Epidermal melanocyte (primary cell): ENCODE results near the gene CGB8.
"Not testable (repeated sequence)": the region's sequence is repeated elsewhere in the genome, so short reads cannot be mapped to it uniquely, and the experiment has no call there.

ENCODE experiments used
- DNase-seq: peaks from one replicate; pipeline ENCODE4 v3.0.0; 2011; ENCODE audit warnings: low spot score; ENCODE audit not compliant: insufficient read length

Gene CGB8

DNA sequence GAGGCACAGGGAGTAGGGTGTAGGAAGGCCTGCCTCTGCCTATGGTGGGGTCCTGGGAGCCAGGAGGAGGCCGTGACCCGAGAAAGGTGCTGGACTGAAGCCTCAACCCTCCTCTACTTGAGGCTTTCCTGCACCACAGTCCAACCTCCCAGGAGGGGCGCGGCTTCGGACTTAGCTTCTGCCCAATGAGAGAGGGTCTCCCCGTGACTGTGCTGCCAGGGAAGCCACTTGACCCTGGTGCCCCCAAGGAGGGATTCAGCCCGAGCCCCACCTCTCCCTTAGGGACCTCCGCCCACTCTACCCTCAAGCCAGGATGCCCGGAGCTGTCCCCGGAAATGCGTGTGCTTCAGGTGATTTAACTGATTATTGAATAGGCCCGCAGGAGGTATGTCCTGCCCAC lies at the start of gene CGB8:
CGB8 (minus strand) TSS at position 101 of the 400 bp plus-strand sequence. CDS start 372 bp downstream, outside the sequence.
- DNase-seq: not testable (repeated sequence)

DNA sequence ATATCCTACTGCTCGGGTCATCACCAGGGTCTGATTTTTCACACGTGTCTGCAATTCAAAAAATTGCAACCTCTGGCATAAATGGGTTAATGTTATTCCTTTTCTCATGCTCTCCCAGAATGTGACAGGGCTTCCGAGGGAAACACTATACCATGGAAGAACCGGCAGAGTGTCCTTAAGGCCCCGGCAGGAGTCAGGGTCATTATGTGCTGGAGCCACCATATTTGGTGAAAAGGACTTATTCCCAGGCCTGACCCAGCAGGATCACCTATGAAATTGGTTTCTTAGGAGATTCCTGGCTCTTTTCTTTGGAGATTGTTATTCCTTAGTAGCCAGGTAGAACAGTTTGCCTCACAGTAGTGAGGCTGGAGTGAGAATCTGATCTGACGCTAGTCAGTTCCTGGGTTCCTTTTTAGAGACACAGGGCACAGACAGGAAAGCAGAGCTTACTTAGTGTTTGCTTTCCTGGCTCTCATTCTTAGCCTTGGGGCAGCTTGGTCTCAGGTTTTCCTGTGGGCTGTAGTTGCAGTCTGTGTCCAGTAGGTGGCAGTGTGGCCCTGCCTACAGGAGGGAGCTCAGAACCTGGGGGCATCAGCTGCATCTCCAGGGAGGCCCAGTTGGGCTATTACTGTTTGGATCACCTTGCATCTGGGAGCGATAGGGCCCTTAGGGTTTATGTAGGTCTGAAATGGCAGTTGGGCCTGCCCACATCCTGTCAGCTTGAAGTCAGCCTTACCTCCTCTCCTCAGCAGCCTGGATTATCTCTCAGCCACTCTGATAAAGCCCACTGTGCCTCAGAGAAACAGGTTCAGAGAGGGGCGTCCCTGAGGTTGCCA lies 48.8 kb upstream of the CGB8 start:
- DNase-seq: peak; percentile 86

DNA sequence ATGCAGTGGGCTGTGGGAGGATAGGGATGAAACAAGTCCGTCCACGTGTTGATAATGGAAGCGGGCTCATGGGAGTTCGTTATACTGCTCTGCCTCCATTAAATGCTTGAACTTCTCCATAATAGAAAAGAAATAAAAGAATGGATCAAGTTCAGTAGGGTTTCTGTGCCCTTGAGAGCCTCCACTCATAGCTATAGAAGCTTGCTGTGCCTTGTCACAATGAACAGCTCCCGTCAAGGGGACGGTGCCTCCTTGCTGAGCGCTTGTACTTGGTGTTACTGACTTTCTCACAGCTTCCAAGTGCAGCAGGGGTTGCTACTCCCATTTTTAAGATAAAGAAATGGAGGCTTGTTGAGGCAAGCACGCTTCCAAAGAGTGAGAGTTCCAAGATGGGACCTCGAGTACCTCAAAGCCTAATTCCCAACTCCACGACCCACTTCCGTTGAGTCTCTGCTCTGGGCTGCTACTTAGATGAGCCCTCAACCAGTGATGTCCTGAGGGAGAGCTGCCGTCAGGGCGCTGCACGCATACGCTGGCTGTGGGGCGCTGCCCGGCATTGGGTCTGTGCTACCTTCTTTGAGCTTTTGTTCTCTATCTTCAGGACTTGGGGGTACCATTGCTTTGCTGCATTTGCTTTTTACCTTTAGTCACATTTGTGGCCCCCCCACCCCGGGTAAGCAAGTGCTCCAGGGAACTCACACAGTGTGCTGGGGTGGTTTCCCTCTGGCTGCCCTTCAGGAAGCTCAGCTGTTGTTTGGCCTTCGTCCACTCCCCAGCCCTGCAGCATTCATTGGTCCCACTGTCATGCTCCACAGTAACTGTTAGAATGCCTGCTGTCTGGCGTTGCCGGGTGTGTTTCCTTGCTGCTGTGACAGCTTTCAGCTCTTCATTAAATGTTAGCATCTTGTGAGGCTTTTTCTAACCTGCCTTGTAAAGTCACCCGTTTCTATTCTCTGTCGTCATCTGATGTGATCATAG lies 45.9 kb upstream of the CGB8 start:
- no peak for DNase-seq

DNA sequence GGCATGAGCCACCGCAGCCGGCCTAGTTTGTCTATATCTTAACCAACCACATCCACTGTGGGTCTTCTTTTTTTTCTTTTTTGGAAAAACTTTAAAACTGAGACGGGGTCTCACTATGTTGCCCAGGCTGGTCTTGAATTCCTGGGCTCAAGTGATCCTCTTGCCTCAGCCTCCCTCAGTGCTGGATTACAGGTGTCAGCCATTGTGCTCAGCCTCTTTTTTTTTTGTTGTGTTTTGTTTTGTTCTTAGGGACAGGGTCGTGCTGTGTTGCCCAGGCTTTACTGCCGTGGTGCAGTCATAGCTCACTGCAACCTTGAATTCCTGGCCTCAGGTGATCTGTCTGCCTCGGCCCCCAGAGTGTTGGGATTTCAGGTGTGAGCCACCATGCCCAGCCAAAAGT lies 43.8 kb upstream of the CGB8 start:
- no peak for DNase-seq

DNA sequence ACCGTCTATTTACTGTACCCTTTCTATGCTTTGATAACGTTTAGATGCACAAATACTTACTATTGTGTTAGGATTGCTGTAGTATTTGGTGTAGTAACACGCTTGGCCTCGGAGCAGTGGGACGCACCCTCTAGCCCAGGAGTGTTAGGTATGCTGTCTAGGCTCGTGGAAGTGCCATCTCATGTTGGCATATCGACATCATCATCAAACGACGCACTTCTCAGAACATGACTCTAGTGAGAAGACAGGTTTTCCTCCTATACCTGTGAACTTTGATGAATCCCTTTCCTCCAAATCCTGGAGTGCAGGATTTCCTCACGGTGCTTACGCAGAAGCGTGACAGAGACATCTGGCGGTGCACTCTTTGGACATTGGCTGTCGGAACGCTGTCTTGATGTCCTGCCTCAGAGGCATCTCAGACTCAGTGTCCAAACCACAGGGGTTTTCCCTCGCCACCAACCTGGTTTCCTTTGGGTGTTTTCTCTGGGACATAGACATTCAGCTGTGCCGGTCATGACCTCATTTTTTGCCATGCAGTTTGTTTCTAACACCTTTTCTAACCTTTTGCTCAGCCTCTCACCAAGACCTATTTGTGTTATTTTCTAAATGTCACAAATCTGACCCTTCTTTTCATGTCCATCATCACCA lies 42.6 kb upstream of the CGB8 start:
- DNase-seq: no peak

DNA sequence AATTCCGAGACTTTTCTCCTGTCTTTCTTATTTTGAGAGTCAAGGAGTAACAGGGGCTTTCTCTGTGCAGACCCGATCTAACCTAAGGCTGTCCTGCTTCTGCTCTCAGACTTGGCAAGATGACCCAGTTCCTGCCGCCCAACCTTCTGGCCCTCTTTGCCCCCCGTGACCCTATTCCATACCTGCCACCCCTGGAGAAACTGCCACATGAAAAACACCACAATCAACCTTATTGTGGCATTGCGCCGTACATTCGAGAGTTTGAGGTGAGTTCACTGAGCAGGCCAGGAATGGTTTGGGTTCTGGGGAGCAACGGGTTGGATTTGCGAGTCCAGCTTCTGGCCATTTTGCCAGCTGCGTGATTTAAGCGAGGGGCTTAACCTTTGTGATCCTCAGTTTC lies 37.4 kb upstream of the CGB8 start:
- DNase-seq: no peak

DNA sequence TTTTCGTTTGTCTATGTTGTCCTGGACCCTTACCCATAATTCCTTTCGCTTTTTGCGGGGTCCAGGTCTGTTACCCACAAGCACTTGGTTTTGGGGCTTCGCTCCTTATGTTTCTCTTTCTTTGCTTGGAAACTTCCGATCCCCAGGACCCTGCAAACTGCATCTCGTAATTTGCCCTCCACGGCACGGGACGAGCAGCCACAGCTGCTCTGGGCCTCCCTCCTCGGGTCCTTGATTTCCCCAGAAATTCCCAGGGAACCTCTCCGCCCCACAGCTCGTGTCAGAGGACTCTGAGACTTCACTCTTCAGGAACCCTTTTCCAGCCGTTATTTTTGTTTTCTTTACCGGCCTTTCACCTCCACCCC lies 36.9 kb upstream of the CGB8 start:
- no peak for DNase-seq

DNA sequence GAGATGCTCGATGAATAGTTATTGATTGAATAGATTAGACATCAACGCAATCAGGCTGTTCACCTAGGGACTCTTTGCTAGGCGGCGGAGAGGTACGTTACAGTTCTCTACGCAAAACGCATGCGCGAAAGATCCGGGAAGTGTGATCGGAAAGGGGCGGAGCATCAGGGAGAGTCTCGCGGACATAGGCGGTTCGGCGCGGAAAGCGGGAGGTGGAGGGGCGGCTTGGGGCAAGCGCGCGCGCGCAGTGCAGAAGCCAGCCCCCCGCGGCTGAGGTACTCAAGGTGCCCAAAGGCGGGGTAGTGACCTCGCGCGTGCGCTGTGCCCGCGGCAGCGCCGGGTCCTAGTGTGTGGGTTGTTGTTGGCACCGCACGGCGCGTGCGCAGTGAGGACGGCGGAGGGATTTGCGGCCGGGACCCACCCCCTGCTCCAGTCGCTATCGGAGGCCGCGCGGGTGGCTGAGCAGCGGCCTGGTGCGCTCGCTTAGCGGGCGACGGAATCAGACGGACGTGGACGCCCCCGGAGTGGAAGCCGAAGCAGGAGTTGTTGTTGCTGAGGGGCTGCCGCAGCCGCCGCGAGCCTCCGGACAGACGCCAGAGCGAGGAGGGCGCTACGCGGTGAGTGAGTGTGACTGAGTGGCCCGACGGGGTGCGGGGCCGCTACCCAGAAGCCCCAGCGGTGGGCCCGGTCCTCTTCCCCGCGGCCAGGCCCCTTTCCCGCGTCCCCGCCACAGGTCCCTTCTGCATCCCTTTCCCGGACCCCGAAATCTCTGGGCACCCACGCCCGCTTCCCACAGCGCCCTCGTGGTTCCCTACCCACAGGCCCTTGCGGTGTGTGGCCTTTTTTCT lies 36.3 kb upstream of the CGB8 start, which contains the start of gene SNRNP70:
SNRNP70 (plus strand) TSS at position 432 of the 848 bp plus-strand sequence. CDS start 964 bp downstream, outside the sequence.
- peak; percentile 100 for DNase-seq

DNA sequence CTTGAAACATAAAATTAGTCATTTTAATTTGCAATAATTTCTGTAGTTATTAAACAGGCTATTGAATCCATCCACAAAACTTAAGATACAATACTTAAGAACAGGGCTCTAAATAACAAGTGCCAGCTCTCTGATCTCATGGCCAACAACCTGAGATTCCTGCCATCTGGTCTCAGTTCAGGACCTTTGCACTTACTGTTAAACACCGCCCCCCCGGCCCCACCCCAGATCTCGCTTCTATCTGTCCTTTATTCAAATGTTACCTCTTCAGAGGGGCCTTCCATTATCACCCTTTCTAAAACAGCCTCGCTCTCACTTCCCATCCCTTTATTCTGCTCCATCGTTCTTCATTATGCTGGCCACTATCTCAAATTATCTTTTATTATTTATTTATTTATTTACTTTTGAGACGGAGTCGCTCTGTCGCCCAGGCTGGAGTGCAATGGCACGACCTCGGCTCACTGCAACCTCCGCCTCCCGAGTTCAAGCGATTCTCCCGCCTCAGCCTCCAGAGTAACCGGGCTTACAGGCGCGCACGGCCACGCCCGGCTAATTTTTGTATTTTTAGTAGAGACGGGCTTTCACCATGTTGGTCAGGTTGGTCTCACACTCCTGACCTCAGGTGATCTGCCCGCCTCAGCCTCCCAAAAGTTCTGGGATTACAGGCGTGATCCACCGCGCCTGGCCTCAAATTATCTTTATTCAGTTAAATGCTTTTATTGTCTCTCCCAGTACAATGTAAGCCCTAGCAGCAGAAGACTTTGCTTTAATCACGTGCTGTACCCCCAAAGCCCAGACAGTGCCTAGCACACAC lies 35.5 kb upstream of the CGB8 start:
- DNase-seq: no peak

DNA sequence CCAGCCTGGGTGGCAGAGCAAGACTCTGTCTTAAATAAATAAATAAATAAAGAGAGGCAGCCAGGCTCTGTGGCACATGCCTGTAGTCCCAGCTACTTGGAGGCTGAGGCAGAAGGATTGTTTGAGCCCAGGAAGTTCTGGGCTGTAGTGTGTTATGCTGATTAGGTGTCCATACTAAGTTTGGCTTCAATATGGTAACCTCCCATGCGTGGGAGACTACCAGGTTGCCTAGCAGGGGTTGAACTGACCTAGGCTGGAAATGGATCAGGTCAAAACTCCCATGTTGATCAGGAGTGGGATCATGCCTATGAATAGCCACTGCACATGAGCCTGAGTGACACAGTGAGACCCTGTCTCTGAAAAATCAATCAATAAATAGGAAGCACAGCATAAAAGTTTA lies 32.4 kb upstream of the CGB8 start:
- DNase-seq: no peak

DNA sequence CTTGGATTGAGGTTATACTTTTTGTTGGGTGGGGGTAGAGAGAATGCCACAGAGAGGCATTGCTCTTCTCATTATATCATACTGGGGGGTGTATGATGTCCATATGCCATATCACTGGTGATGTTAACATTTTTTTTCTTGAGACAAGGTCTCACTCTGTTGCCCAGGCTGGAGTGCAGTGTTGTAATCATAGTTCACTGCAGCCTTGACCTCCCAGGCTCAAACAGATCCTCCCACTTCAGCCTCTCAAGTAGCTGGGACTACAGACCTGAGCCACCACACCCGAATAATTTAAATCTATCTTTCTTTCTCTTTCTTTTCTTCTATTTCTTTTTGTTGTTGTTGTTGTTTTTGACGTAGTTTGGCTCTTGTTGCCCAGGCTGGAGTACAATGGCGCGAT lies 31.5 kb upstream of the CGB8 start:
- no peak for DNase-seq

DNA sequence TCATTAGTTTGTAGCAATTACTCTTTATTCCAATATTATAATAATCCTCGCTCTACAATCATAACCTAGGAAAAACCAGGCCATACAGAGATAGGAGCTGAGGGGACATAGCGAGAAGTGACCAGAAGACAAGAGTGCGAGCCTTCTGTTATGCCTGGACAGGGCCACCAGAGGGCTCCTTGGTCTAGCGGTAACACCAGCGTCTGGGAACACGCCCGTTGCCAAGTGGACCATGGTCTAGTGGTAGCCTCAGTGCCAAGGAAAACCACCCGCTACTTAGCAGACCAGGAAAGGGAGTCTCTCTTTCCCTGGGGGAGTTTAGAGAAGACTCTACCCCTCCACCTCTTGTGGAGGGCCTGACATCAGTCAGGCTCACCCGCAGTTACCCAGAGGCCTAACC lies 26.0 kb upstream of the CGB8 start:
- not testable (repeated sequence) for DNase-seq

DNA sequence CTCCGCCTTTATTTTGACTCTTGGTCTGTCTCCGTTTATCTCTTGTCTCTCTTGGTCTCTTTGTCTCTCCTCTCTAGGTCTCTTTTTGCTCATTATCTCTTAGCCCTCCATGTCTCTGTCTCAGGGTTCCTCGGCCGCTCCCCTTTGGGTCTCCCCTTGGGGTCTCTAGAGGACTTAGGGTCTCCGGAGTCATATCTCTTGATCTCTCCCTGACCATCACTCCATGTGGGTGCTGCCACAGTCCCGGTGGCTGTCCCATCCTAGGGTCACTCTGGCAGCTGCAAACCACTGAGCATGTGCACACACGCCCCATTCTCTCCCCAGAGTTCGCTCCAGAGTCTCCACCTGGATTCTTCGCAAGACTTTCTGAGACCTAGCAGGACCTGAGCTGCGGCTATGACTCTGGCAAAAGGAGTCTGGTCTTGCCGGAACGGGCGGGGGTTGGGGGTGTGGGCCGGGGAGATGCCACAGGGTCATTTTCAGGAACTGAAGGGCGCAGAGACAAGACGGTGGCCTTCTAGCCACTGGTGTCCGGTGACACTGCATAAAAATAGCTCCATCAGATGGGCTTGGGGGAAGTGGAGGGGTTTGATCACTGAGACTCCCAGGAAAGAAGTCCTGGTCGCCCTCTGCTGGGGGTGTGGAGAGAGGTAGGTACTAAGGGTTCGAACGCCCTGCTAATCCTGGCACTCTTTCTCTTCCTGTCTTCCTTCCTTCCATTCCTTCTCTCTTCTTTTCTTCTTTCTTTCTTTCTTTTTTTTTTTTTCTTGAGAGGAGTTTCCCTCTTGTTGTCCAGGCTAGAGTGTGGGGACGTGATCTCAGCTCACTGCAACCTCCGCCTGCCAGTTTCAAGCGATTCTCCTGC lies 24.8 kb upstream of the CGB8 start:
- peak; percentile 8 for DNase-seq

DNA sequence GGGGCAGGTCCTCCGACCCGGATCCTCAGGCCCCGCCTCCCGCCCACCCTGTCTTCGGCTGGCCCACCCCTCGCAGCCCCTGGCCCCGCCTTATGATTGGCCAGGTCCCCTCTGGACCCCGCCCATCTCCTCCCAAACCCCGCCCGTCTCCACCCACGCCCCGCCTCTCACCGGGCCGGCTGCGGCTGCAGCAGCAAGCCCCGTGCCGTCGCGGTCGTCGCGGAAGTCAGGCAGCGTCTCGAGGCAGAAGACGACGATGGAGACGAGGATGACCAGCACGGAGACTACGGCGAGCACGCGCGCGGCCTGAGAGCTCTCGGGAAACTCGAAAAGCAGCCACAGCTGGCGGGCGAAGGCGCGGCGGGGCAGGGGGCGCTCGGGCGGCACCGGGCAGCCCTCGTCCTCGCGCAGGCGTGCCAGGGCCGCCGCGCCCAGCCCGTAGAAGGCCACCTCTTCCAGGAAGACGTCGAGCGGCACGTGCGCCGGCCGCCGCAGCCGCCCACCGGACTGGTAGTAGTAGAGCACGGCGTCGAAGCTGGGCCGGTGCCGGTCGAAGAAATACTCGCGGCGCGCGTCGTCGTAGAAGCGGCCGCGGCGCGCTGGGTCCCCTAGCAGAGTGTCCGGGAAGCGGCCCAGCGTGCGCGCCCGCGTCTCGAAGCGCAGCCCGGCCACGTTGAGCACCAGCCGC lies 23.1 kb upstream of the CGB8 start:
- DNase-seq: peak; percentile 9

DNA sequence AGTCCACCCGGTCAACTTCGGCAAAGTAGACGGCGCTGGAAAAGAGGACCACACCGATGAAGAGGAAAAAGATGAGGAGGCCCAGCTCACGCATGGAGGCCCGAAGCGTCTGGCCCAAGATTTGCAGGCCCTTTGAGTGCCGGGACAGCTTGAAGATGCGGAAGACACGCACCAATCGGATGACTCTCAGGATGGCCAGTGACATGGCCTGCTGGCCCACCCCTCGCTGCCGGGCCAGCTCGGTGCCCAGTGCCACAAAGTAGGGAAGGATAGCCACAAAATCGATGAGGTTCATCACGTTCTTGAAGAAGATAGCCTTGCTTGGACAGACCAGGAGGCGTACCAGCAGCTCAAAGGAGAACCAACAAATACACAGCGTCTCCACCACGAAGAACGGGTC lies 21.5 kb upstream of the CGB8 start:
- DNase-seq: no peak

DNA sequence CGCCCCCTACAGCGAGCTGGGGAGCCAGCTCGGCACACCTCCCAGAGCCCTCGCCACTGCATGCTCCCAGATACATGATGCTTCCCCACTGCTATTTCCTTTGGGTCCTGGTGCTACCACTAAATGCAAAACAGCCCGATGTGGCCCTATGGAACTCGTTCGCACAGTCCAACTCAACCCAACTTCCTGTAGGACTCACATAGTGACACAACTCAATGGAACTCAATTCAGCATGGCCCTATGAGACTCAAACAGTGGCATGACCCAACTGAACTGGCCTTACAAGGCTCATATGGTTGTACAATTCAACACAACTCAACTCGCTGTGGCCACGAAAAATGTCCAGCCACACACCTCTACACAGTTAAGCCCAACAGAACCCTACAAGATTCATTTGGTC lies 20.1 kb upstream of the CGB8 start:
- no peak for DNase-seq

DNA sequence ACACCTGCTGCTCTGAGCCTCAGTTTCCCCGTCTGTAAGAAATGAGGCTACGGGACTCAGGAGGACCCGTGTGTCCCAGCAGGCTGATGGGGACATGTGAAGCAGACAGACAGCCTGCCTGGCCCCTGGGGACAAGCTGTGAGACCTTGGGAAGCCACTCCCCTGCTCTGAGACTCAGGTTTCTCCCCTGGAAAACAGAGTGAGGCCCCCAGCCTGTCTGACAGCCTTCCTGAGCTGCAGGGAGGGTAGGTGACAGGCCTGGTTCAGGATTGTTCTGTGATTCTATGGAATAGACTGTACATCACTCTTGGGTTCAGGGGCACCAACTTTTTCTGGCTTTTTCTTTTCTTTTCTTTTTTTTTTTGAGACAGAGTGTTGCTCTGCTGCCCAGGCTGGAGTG lies 18.6 kb upstream of the CGB8 start:
- DNase-seq: peak; percentile 19

DNA sequence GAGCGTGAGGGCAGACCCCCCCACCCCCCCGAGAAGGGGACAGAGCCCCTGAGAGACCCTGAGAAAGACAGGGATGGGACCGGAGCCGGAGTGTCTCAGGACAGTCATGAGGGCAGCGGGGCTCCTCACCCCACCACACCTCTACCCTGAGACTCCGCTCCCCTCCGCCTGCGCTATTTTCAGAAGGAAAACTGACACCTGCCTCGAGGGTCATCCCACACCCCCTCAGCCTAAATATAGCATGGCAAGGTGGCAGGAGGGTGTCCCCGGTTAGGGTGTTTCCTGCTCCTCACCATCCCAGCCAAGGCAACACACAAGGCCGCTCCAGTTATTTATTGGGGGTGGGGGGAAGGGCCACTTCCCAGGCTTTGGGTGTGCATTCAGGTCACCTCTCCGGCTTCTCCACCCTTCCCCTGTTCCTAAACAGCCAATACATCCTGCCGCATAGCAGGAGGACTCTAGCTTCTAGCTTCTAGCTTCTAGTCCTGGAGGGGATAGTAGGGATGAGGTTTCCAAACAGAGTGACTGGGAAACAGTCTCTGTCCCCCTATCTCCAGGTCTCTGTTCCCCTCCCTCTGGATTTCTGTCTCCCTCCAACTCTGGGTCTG lies 17.1 kb upstream of the CGB8 start:
- peak; percentile 17 for DNase-seq
